Measurements from ENCODE around the gene FAM184B.

DNA sequence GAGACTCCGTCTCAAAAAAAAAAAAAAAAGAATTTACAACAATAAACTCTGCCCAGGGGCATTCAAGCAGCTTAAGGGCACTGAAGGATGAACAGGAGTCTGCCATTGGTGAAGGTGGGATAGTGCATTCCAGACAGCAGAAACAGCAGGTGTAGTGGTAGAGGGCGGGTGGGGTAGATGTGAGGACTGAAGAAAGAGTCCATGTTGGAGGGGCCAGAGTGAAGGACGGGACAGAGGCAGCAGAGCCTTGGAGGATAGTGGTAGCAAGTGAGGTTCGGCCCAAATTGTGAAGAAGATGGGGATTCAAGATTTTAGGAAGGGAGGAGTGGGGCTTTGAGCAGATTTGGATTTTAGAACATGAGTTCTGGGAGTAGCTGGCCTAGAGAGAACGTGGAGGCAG lies 91.3 kb downstream of the FAM184B start:
- TF ChIP-seq, protein P1, sequence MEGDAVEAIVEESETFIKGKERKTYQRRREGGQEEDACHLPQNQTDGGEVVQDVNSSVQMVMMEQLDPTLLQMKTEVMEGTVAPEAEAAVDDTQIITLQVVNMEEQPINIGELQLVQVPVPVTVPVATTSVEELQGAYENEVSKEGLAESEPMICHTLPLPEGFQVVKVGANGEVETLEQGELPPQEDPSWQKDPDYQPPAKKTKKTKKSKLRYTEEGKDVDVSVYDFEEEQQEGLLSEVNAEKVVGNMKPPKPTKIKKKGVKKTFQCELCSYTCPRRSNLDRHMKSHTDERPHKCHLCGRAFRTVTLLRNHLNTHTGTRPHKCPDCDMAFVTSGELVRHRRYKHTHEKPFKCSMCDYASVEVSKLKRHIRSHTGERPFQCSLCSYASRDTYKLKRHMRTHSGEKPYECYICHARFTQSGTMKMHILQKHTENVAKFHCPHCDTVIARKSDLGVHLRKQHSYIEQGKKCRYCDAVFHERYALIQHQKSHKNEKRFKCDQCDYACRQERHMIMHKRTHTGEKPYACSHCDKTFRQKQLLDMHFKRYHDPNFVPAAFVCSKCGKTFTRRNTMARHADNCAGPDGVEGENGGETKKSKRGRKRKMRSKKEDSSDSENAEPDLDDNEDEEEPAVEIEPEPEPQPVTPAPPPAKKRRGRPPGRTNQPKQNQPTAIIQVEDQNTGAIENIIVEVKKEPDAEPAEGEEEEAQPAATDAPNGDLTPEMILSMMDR (conservative IDR thresholded peaks at IDR 0.05; ENCODE audit: low read depth in 2 of 2), result no peak
- no peak for TF ChIP-seq JUNB (IDR thresholded peaks at IDR 0.05; ENCODE audit: unreplicated experiment)
- TF ChIP-seq, protein P2, sequence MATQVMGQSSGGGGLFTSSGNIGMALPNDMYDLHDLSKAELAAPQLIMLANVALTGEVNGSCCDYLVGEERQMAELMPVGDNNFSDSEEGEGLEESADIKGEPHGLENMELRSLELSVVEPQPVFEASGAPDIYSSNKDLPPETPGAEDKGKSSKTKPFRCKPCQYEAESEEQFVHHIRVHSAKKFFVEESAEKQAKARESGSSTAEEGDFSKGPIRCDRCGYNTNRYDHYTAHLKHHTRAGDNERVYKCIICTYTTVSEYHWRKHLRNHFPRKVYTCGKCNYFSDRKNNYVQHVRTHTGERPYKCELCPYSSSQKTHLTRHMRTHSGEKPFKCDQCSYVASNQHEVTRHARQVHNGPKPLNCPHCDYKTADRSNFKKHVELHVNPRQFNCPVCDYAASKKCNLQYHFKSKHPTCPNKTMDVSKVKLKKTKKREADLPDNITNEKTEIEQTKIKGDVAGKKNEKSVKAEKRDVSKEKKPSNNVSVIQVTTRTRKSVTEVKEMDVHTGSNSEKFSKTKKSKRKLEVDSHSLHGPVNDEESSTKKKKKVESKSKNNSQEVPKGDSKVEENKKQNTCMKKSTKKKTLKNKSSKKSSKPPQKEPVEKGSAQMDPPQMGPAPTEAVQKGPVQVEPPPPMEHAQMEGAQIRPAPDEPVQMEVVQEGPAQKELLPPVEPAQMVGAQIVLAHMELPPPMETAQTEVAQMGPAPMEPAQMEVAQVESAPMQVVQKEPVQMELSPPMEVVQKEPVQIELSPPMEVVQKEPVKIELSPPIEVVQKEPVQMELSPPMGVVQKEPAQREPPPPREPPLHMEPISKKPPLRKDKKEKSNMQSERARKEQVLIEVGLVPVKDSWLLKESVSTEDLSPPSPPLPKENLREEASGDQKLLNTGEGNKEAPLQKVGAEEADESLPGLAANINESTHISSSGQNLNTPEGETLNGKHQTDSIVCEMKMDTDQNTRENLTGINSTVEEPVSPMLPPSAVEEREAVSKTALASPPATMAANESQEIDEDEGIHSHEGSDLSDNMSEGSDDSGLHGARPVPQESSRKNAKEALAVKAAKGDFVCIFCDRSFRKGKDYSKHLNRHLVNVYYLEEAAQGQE (IDR thresholded peaks at IDR 0.05; ENCODE audit: unreplicated experiment), result no peak

Data from GM23338 (cell line).